Stimulated activated CD4-positive, alpha-beta T cell treated with anti-CD3 and anti-CD28 coated beads, Interleukin-4, amount 100 ng/mL, for 48 hours (primary cell): ENCODE data around the gene MZT2A.
"Not testable (repeated sequence)": the region's sequence is repeated elsewhere in the genome, so short reads cannot be mapped to it uniquely, and the experiment has no call there.

Experiments
- DNase-seq, 2 donors: peaks; one replicate each; pipeline ENCODE4 v3.0.0-alpha.2; 2020; ENCODE audit warnings: low read depth in 2 of 2

Gene MZT2A, protein sequence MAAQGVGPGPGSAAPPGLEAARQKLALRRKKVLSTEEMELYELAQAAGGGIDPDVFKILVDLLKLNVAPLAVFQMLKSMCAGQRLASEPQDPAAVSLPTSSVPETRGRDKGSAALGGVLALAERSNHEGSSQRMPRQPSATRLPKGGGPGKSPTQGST

DNA sequence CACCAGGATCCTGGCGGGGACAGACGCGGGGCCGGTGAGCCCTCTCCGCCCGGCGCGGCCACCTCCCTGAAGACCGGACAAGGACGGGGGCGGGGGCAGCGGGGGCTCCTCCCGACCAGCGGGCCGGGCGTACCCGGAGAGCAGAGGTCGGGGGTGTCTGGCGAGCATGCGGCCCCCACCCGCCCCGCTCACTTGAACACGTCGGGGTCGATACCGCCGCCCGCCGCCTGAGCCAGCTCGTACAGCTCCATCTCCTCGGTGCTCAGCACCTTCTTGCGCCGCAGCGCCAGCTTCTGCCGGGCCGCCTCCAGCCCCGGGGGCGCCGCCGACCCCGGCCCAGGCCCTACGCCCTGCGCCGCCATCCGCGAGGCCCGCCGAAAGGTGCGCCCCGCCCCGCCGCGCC lies at the start of gene MZT2A:
Gene MZT2A (minus strand): TSS at position 383 of the 403 bp plus-strand sequence. CDS start 21 bp downstream, at position 362.
- DNase-seq, result not testable (repeated sequence)

DNA sequence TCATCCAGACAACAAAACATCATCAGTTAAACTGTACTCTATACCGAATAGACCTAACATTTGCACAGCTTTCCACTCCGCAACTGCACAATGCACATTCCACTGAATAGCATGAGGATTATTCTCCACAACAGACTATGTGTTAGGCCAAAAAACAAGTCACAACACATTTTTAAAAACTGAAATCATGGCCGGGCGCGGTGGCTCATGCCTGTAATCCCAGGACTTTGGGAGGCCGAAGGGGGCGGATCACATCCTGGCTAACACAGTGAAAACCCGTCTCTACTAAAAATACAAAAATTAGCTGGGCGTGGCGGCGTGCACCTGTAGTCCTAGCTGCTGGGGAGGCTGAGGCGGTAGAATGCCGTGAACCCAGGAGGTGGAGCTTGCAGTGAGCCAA lies 46.7 kb upstream of the MZT2A start:
- not testable (repeated sequence) for DNase-seq

- DNase-seq, result not testable (repeated sequence)
Observed at GRCh38 chr2:131536841-131537240, 44.6 kb upstream of the MZT2A start.

GRCh38 chr2:131535951-131536826 lies 44.0 kb upstream of the MZT2A start:
- not testable (repeated sequence) for DNase-seq

GRCh38 chr2:131535526-131535925 lies 43.3 kb upstream of the MZT2A start:
- no peak for DNase-seq

DNA sequence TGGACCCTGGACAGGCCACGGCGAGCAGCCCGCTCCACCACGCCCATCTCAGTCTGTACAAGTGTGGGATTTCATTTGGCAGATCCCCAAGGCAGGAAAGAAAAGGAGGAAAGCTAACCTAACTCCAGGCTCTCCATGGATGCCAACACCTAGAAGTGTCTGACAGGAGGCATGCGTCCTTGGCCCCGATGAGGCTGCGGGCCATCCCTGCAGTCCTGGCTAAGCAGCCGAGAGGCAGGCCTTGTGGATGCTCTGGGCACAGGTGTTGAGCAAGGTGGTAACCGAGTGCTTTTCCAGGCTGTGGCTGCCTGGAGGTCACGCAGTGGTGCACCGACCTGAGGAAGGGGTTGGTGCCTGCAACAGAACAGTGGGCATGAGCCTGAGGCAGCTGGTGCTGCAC lies 42.8 kb upstream of the MZT2A start:
- not testable (repeated sequence) for DNase-seq

- not testable (repeated sequence) for DNase-seq
Observed at GRCh38 chr2:131534317-131534672, 42.1 kb upstream of the MZT2A start.

GRCh38 chr2:131533609-131534316 lies 41.6 kb upstream of the MZT2A start:
- DNase-seq, result not testable (repeated sequence)

GRCh38 chr2:131532723-131533608 lies 40.8 kb upstream of the MZT2A start:
- DNase-seq, result not testable (repeated sequence)

DNA sequence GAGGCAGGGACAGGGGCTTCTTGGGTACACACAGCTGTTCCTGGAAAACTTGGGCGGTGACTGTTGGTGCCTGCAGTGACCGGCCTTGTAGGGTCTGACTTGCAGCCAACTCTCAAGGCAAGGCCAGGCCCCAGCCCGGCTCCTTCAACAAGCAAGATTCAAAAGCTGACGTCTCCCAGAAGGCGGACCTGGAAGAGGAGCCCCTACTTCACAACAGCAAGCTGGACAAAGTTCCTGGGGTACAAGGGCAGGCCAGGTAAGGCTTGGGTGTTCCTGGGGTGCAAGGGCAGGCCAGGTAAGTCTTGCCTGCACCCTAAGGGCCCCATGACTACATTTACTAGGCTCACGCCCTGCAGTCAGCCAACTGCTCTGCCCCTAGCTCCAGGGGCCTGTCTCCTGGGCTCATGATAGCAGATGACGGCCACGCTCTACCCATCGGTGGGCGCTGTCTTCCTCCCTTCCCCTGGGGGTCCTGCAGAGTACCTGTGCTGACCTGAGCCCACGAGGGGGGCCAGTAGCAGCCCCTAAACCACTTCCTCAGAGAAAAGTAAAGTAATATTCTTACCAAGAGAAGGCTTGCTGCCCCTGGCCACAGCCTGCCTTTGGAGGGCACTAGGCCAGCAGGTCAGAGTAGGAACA lies 39.5 kb upstream of the MZT2A start:
- not testable (repeated sequence) for DNase-seq

DNA sequence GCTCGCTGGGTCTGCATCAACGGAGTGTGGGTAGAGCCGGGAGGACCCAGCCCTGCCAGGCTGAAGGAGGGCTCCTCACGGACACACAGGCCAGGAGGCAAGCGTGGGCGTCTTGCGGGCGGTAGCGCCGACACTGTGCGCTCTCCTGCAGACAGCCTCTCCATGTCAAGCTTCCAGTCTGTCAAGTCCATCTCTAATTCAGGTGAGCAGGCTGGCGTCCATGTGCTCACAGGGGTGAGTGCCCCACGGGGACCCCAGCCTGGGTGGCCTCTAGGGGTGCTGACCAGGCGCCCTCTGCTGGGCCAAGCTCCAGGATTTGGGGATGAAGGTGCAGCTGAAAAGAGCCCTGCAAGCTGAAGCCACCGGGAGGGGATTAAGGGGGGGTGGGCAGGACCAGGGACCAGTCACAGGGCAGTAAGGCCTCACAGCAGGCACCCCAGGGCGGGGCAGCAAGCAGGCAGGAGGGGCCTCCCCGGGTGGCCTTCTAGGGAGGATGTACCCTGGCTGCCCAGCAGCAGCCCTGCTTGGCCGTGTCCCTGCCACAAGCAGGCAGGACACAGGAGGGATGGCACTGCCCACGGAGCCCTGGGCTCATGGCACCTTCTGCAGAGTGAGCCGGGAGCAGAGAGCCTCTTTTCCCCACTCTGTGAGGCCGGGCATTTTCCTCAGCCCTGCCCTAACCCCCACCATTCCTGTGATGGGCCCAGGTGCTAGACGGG lies 38.6 kb upstream of the MZT2A start:
- DNase-seq, result not testable (repeated sequence)

DNA sequence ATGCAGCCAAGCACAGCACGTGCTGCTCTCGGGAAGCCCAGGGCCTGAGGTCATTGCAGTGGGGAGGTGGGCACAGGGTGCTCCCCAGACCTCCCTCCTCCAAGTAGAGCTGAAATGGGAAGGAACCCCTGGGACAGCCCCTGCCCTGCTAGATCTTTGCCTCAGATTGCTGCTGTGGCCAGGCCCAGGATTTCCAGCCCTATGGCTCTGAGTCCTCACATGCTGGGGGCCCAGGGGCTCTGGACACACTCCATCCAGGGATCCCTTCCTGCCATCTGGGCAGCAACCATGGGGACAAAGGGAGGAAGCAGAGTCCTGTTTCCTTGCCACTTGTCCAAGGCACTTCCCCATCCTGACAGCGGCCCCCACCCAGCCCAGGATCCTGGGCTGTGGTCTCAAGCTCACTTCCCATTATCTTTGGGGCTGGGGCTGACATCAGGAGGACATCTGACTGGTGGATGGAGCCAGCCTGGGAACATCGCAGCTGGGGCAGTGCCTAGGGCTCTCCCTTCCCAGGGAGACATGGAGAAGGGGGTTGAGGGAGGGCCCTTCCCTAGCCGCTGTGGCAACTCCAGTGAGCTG lies 37.8 kb upstream of the MZT2A start:
- not testable (repeated sequence) for DNase-seq

- DNase-seq, result not testable (repeated sequence)
Observed at GRCh38 chr2:131528981-131529863, 37.0 kb upstream of the MZT2A start.

- peak; percentile 71 for DNase-seq
Observed at GRCh38 chr2:131527131-131528001, 35.2 kb upstream of the MZT2A start, which contains the start of gene CCDC74A. Gene CCDC74A, plus strand, starts transcription at chr2:131527888. Its CDS starts 83 bp downstream, at chr2:131527971.

DNA sequence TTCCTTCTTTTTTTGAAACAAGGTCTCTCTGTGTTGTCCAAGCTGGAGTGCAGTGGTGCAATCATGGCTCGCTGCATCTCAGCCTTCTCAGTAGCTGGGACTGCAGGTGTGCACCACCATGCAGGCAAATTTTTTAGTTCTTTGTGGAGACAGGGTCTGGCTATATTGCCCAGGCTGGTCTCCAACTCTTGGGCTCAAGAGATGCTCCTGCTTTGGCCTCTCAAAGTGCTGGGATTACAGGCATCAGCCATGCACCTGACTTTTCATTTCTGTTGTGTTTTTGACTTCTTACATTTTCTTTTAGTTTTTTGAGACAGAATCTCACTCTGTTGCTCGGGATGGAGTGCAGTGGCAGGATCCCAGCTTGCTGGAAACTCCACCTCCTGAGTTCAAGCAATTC lies 33.1 kb upstream of the MZT2A start:
- DNase-seq, result not testable (repeated sequence)

GRCh38 chr2:131521961-131522781 lies 30.0 kb upstream of the MZT2A start:
- DNase-seq, result no peak

GRCh38 chr2:131521524-131521923 lies 29.3 kb upstream of the MZT2A start:
- DNase-seq, result not testable (repeated sequence)
